MCF 10A (cell line): ENCODE data around the gene PRG3. TPM values are rescaled to one million over a fixed set of nuclear protein-coding genes. Genes with fewer than 3 reads are reported as not detected.

Experiments used
- BruUV-seq: library from RNA; stranded (reverse); fragments of 400-500 nt; replicated peaks from 2 replicates; lab custom pipeline; 2021; lab: Mats Ljungman, UMichigan
- CTCF ChIA-PET: fragments of 300-600 bp; sonication (Branson Sonifier 250); formaldehyde crosslinking; extraction: SDS; loops from one replicate; lab custom pipeline; 2021; ENCODE audit warnings: antibody characterized with exemption, inconsistent platforms; lab: Yijun Ruan, JAX
- POLR2A ChIA-PET: fragments of 300-600, 350-650 bp; sonication (Branson Sonifier 250); formaldehyde crosslinking; extraction: SDS; loops from one replicate; lab custom pipeline; 2020; ENCODE audit warnings: antibody characterized with exemption, inconsistent platforms; lab: Yijun Ruan, JAX
- DNase-seq: peaks from one replicate; pipeline ENCODE4 v3.0.0-alpha.2; 2018; ENCODE audit not compliant: unreplicated experiment
- H3K27ac Mint-ChIP-seq: one replicate; pipeline ENCODE4 v1.8.0; 2022; ENCODE audit warnings: mild to moderate bottlenecking, low read depth, mixed read lengths; ENCODE audit not compliant: unreplicated experiment
- H3K27me3 Mint-ChIP-seq: one replicate; pipeline ENCODE4 v1.8.0; 2022; ENCODE audit warnings: mixed read lengths; ENCODE audit not compliant: insufficient read depth, unreplicated experiment
- H3K36me3 Mint-ChIP-seq: one replicate; pipeline ENCODE4 v1.8.0; 2022; ENCODE audit warnings: mild to moderate bottlenecking, moderate library complexity, mixed read lengths; ENCODE audit not compliant: insufficient read depth, unreplicated experiment
- H3K4me1 Mint-ChIP-seq: one replicate; pipeline ENCODE4 v1.8.0; 2022; ENCODE audit warnings: mixed read lengths; ENCODE audit not compliant: insufficient read depth, unreplicated experiment
- H3K4me3 Mint-ChIP-seq: one replicate; pipeline ENCODE4 v1.8.0; 2022; ENCODE audit warnings: mild to moderate bottlenecking, moderate library complexity, mixed read lengths; ENCODE audit not compliant: unreplicated experiment
- H3K9me3 Mint-ChIP-seq: one replicate; pipeline ENCODE4 v1.8.0; 2022; ENCODE audit warnings: mixed read lengths; ENCODE audit not compliant: unreplicated experiment
- CTCF ChIP-seq: fragments of 200-600 bp; IDR thresholded peaks from one replicate; pipeline ENCODE4 v1.8.0; 2022; ENCODE audit warnings: antibody characterized with exemption, mild to moderate bottlenecking; ENCODE audit not compliant: unreplicated experiment
- intact Hi-C: fragments of 100-400 bp; cut with micrococcal nuclease; formaldehyde crosslinking; loops from 2 replicates; pipeline ENCODE4 v1.14.1; 2022
- total RNA-seq: library from RNA; stranded (reverse); gene quantifications from 2 replicates; pipeline ENCODE4 v1.2.3, GENCODE V29; 2022

PRG3 gene
- total RNA-seq, 1 experiment from 2014 or later, result not detected

- CTCF ChIA-PET, result interaction anchor here (0.5 to 7.0 kb wide), 11 partner anchors 12 to 1186 kb away, joined by 3 to 84 read pairs (median 5); partner anchors contain the start of gene TIMM10
- POLR2A ChIA-PET, result no interaction called here
- TF ChIP-seq CTCF, result no peak
- Mint-ChIP-seq H3K27ac (no peak overlapping the region), H3K36me3 (no peaks in the 10 kb centered on the region), H3K4me1 (no peaks in the 10 kb centered on the region), H3K9me3 (no peaks in the 10 kb centered on the region), H3K27me3 (no peaks in the 10 kb centered on the region), H3K4me3 (no peak overlapping the region)
- no TSS peak for BruUV-seq
- intact Hi-C loops, result loop anchor here (5.0 kb wide), 4 partner anchors 220 to 1165 kb away; partner anchors contain the start of gene UBE2L6
- no peak for DNase-seq
Measured at GRCh38 chr11:57347336-57347735, 33.6 kb downstream of the PRG3 start.

GRCh38 chr11:57345555-57346211 is 35.3 kb downstream of the PRG3 start:
- POLR2A ChIA-PET, result interaction anchor here (0.8 to 1.2 kb wide), 4 partner anchors 117 to 299 kb away, joined by 3 to 9 read pairs (median 4); partner anchors contain the start of gene UBE2L6
- H3K9me3 Mint-ChIP-seq, result no peaks in the 10 kb centered on the region
- TF ChIP-seq CTCF, result peak; percentile 90
- H3K4me3 Mint-ChIP-seq, result no peak overlapping the region
- no peaks in the 10 kb centered on the region for H3K36me3 Mint-ChIP-seq
- BruUV-seq, result no TSS peak
- no peaks in the 10 kb centered on the region for H3K4me1 Mint-ChIP-seq
- no peak overlapping the region for H3K27ac Mint-ChIP-seq
- intact Hi-C loops, result loop anchor here (1.0 to 5.0 kb wide), 7 partner anchors 112 to 1167 kb away; partner anchors contain the start of gene UBE2L6
- H3K27me3 Mint-ChIP-seq, result no peaks in the 10 kb centered on the region
- CTCF ChIA-PET, result interaction anchor here (0.5 to 7.0 kb wide), 34 partner anchors 10 to 1167 kb away, joined by 3 to 84 read pairs (median 4); partner anchors contain the start of genes SLC43A1, SSRP1 and UBE2L6
- peak; percentile 85 for DNase-seq

GRCh38 chr11:57344826-57345225 is 36.1 kb downstream of the PRG3 start:
- TF ChIP-seq CTCF, result no peak
- ChIA-PET CTCF (interaction anchor here (1.4 to 7.0 kb wide), 10 partner anchors 15 to 300 kb away, joined by 3 to 84 read pairs (median 14); partner anchors contain the start of gene SLC43A1), POLR2A (no interaction called here)
- BruUV-seq, result no TSS peak
- H3K9me3 Mint-ChIP-seq, result no peaks in the 10 kb centered on the region
- intact Hi-C loops, result loop anchor here (1.0 to 5.0 kb wide), 7 partner anchors 112 to 1167 kb away; partner anchors contain the start of gene UBE2L6
- H3K4me1 Mint-ChIP-seq, result no peaks in the 10 kb centered on the region
- DNase-seq, result no peak
- no peaks in the 10 kb centered on the region for H3K27me3 Mint-ChIP-seq
- no peaks in the 10 kb centered on the region for H3K36me3 Mint-ChIP-seq
- no peak overlapping the region for H3K27ac Mint-ChIP-seq
- no peak overlapping the region for H3K4me3 Mint-ChIP-seq

GRCh38 chr11:57343825-57344224 is 37.1 kb downstream of the PRG3 start:
- intact Hi-C loops, result loop anchor here (2.0 kb wide), 1 partner anchor 137 kb away; no protein-coding TSS in a partner anchor
- POLR2A ChIA-PET, result interaction anchor here (1.1 kb wide), 1 partner anchor 18 kb away, joined by 3 read pairs; no protein-coding TSS in a partner anchor
- H3K27ac Mint-ChIP-seq, result no peak overlapping the region
- H3K27me3 Mint-ChIP-seq, result no peaks in the 10 kb centered on the region
- no TSS peak for BruUV-seq
- no peaks in the 10 kb centered on the region for H3K9me3 Mint-ChIP-seq
- H3K4me3 Mint-ChIP-seq, result no peak overlapping the region
- H3K36me3 Mint-ChIP-seq, result no peaks in the 10 kb centered on the region
- H3K4me1 Mint-ChIP-seq, result no peaks in the 10 kb centered on the region
- TF ChIP-seq CTCF, result no peak
- DNase-seq, result no peak
- CTCF ChIA-PET, result interaction anchor here (0.5 to 7.0 kb wide), 13 partner anchors 10 to 1196 kb away, joined by 3 to 84 read pairs (median 4); no protein-coding TSS in a partner anchor
